Fibroblast of lung (primary cell): ENCODE measurements around the gene TCP1. TPM values are rescaled to one million over a fixed set of nuclear protein-coding genes. Genes with fewer than 3 reads are reported as not detected.

Experiments used
- DNase-seq, 2 donors: peaks; one replicate each; pipeline versions ENCODE4 v3.0.0 to v3.0.0-alpha.2; 2010; ENCODE audit warnings: low read depth in 2 of 2
- H2AFZ ChIP-seq: 2 replicates; pipeline ENCODE4 v1.5.1; 2012; ENCODE audit warnings: low read length, control low read depth, inconsistent platforms
- H3K27ac ChIP-seq: 2 replicates; pipeline ENCODE4 v1.5.1; 2011; ENCODE audit warnings: low read length, control low read depth; ENCODE audit not compliant: insufficient read depth
- H3K27me3 ChIP-seq: 2 replicates; pipeline ENCODE4 v1.5.1; 2011; ENCODE audit warnings: mild to moderate bottlenecking, low read length; ENCODE audit not compliant: control insufficient read depth, insufficient read depth
- H3K36me3 ChIP-seq: 2 replicates; pipeline ENCODE4 v1.5.1; 2011; ENCODE audit warnings: low read length; ENCODE audit not compliant: control insufficient read depth, insufficient read depth
- H3K4me1 ChIP-seq: 2 replicates; pipeline ENCODE4 v1.5.1; 2011; ENCODE audit warnings: low read length; ENCODE audit not compliant: control insufficient read depth, insufficient read depth; ENCODE audit errors: extremely low read depth
- H3K4me2 ChIP-seq: 2 replicates; pipeline ENCODE4 v1.5.1; 2011; ENCODE audit warnings: low read length, control low read depth; ENCODE audit not compliant: insufficient read depth; ENCODE audit errors: extremely low read depth
- H3K4me3 ChIP-seq, 4 experiments: fragments of 200-600 bp in 1 of 4; sonication (generic) in 1 of 4; replicated peaks in 1 of 4; 2 replicates each; pipeline ENCODE4 v1.5.1; 2011 to 2016; ENCODE audit warnings: low read length in 4 of 4, low read depth in 3 of 4, mild to moderate bottlenecking in 3 of 4, control low read depth in 2 of 4, inconsistent platforms in 1 of 4, mixed read lengths in 1 of 4; ENCODE audit not compliant: insufficient read depth in 1 of 4; ENCODE audit errors: control extremely low read depth in 1 of 4
- H3K79me2 ChIP-seq: 2 replicates; pipeline ENCODE4 v1.5.1; 2012; ENCODE audit warnings: mild to moderate bottlenecking, low read length, inconsistent platforms; ENCODE audit not compliant: control insufficient read depth, insufficient read depth
- H3K9ac ChIP-seq: 2 replicates; pipeline ENCODE4 v1.5.1; 2011; ENCODE audit warnings: mild to moderate bottlenecking, low read length, control low read depth; ENCODE audit not compliant: insufficient read depth
- H3K9me3 ChIP-seq: 2 replicates; pipeline ENCODE4 v1.5.1; 2012; ENCODE audit warnings: low read depth, low read length; ENCODE audit not compliant: control insufficient read depth, insufficient read depth
- H4K20me1 ChIP-seq: 2 replicates; pipeline ENCODE4 v1.5.1; 2011; ENCODE audit warnings: low read length; ENCODE audit not compliant: control insufficient read depth, insufficient read depth; ENCODE audit errors: extremely low read depth
- EZH2 ChIP-seq: IDR thresholded peaks from 2 replicates; pipeline ENCODE4 v1.5.1; 2012; ENCODE audit warnings: low read length, control low read depth, mild to moderate bottlenecking; ENCODE audit errors: missing control alignments
- polyA plus RNA-seq, 2 donors: library from polyadenylated mRNA; depleted of rRNA in 1 of 2; stranded (reverse) in 1 of 2; unstranded in 1 of 2; fragments of >200 nt; gene quantifications; 2 replicates each; pipeline ENCODE4 v1.2.1, GENCODE V29; 2011 to 2012; ENCODE audit warnings: missing spikeins in 1 of 2
- total RNA-seq: library from RNA; depleted of rRNA; stranded (reverse); fragments of >200 nt; gene quantifications from 2 replicates; pipeline ENCODE4 v1.2.1, GENCODE V29; 2014
- TF ChIP-seq, protein P1 (sequence below), 2 donors: IDR thresholded peaks in 1 of 2; conservative IDR thresholded peaks in 1 of 2; 1 replicate in 1 of 2; 2 replicates in 1 of 2; pipeline ENCODE4 v1.5.1; 2011 to 2012; ENCODE audit warnings: low read length in 2 of 2, control low read depth in 1 of 2, inconsistent platforms in 1 of 2, low read depth in 1 of 2, mild to moderate bottlenecking in 1 of 2

The TCP1 gene
- total and polyA plus RNA-seq, 2 donors (not counting 1 experiment from before 2014, with no cell fraction given) = 142 to 231 TPM

DNA sequence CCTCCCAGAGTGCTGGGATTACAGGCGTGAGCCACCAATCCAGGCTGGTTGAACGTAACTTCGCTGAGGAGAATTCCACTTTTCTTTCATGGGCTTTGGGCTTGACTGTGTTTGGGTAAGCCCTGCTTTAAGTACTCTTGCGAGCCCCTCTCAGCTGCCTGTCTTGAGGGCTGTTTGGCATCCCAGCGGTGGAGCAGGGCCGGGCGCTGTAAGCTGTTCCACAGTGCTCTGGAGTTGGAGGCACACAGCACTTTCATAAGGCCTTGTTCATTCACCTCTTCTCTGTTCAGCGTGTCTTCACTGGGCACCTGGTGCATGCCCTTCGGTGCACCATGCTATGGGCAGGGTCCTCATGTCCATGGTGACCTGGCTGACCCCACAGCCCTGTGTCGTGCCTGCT lies 32.3 kb upstream of the TCP1 start:
- H3K9ac ChIP-seq = no peak overlapping the region
- H3K36me3 ChIP-seq = no peaks in the 10 kb centered on the region
- DNase-seq = no peak
- H2AFZ ChIP-seq = no peak overlapping the region
- H3K4me2 ChIP-seq = no peak overlapping the region
- no peak overlapping the region for H3K4me3 ChIP-seq
- H4K20me1 ChIP-seq = no peaks in the 10 kb centered on the region
- H3K79me2 ChIP-seq = no peaks in the 10 kb centered on the region
- no peaks in the 10 kb centered on the region for H3K9me3 ChIP-seq
- H3K4me1 ChIP-seq = no peaks in the 10 kb centered on the region
- TF ChIP-seq EZH2 = no peak
- TF ChIP-seq, protein P1, sequence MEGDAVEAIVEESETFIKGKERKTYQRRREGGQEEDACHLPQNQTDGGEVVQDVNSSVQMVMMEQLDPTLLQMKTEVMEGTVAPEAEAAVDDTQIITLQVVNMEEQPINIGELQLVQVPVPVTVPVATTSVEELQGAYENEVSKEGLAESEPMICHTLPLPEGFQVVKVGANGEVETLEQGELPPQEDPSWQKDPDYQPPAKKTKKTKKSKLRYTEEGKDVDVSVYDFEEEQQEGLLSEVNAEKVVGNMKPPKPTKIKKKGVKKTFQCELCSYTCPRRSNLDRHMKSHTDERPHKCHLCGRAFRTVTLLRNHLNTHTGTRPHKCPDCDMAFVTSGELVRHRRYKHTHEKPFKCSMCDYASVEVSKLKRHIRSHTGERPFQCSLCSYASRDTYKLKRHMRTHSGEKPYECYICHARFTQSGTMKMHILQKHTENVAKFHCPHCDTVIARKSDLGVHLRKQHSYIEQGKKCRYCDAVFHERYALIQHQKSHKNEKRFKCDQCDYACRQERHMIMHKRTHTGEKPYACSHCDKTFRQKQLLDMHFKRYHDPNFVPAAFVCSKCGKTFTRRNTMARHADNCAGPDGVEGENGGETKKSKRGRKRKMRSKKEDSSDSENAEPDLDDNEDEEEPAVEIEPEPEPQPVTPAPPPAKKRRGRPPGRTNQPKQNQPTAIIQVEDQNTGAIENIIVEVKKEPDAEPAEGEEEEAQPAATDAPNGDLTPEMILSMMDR (conservative IDR thresholded peaks at IDR 0.05 in 1 of 2, IDR thresholded peaks at IDR 0.05 in 1 of 2; ENCODE audit: low read depth in 1 of 2, low read length in 2 of 2) = no peak
- H3K27ac ChIP-seq = no peak overlapping the region
- peaks cover 14% of the 10 kb centered on the region for H3K27me3 ChIP-seq

DNA sequence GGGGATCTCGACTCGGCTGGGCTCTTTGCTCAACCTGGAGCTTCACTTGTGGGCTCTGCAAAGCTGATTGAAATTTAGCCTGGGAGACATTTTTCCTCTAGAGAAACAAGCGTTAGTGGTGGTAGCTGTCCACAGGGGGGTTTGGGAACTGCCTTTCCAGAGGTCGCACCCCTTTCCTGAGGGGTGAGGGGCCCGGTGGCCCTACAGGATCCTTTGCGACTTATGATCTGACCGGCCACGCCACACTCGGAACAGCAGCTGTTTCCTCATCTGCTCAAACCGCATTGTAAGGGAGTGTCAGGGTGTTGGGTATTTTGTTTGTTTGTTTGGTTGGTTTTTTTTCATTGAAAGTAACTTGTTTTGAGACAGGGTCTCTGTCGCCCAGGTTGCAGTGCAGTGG lies 31.7 kb upstream of the TCP1 start:
- Histone ChIP-seq H3K9me3 (no peaks in the 10 kb centered on the region), H3K4me2 (no peak overlapping the region), H3K9ac (no peak overlapping the region), H3K4me1 (no peaks in the 10 kb centered on the region), H3K79me2 (no peaks in the 10 kb centered on the region), H3K4me3 (no peak overlapping the region), H2AFZ (no peak overlapping the region), H4K20me1 (no peaks in the 10 kb centered on the region), H3K27me3 (peaks cover 14% of the 10 kb centered on the region), H3K27ac (no peak overlapping the region), H3K36me3 (no peaks in the 10 kb centered on the region)
- no peak for TF ChIP-seq EZH2
- TF ChIP-seq, protein P1 (conservative IDR thresholded peaks at IDR 0.05 in 1 of 2, IDR thresholded peaks at IDR 0.05 in 1 of 2; ENCODE audit: low read depth in 1 of 2, low read length in 2 of 2) = no peak
- no peak for DNase-seq

DNA sequence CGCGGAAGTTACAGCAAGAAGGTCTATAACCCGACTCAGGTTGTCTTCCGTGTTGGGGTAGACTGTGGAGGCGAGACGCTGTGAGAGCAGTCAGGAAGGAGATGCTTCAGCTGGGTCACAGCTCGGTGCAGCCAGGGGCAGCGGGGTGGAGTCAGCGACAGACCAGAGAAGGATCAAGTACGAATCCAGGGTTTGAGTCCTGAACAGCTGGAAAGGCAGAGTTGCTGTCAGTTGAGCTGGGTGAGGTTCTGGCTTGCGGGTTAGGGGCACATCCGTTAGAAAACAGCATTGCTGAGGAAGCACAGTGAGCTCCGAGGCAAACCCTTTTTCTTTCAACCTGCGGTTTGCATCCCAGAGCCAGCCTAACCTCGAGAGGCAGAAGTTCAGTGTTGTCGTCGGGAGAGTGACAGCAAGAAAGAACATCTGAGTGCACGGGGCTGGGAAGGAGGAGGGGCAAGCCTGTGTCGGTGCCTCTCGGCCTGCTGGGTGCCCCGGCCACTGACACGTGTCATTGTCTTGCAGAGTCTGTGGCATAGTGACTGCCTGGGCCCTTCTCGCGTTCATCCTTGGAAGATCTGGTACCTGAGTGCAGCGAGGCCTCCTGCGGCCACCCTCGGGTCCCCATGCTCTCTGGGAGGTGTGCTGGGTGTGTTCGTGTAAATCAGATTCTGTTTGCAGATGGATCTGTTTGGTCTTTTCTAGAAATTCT lies 30.7 kb upstream of the TCP1 start:
- H3K79me2 ChIP-seq = no peaks in the 10 kb centered on the region
- no peak overlapping the region for H3K27ac ChIP-seq
- no peaks in the 10 kb centered on the region for H4K20me1 ChIP-seq
- H3K4me1 ChIP-seq = no peaks in the 10 kb centered on the region
- H3K4me3 ChIP-seq = no peak overlapping the region
- H3K36me3 ChIP-seq = no peaks in the 10 kb centered on the region
- H3K9ac ChIP-seq = no peak overlapping the region
- DNase-seq = no peak
- peak overlapping the region; percentile 35 for H3K4me2 ChIP-seq
- H3K9me3 ChIP-seq = no peaks in the 10 kb centered on the region
- H3K27me3 ChIP-seq = peaks cover 14% of the 10 kb centered on the region
- no peak for TF ChIP-seq EZH2
- TF ChIP-seq, protein P1 (conservative IDR thresholded peaks at IDR 0.05 in 1 of 2, IDR thresholded peaks at IDR 0.05 in 1 of 2; ENCODE audit: low read depth in 1 of 2, low read length in 2 of 2) = no peak
- peak overlapping the region; percentile 67 for H2AFZ ChIP-seq
